NCI-H526 (cell line): ENCODE measurements around the gene NIM1K.
"Not testable (repeated sequence)": the region's sequence is repeated elsewhere in the genome, so short reads cannot be mapped to it uniquely, and the experiment has no call there.

ENCODE experiments used
- DNase-seq, 2 experiments: peaks; one replicate each; lab custom pipeline; 2025; lab: John Stamatoyannopoulos, UW

NIM1K gene

DNA sequence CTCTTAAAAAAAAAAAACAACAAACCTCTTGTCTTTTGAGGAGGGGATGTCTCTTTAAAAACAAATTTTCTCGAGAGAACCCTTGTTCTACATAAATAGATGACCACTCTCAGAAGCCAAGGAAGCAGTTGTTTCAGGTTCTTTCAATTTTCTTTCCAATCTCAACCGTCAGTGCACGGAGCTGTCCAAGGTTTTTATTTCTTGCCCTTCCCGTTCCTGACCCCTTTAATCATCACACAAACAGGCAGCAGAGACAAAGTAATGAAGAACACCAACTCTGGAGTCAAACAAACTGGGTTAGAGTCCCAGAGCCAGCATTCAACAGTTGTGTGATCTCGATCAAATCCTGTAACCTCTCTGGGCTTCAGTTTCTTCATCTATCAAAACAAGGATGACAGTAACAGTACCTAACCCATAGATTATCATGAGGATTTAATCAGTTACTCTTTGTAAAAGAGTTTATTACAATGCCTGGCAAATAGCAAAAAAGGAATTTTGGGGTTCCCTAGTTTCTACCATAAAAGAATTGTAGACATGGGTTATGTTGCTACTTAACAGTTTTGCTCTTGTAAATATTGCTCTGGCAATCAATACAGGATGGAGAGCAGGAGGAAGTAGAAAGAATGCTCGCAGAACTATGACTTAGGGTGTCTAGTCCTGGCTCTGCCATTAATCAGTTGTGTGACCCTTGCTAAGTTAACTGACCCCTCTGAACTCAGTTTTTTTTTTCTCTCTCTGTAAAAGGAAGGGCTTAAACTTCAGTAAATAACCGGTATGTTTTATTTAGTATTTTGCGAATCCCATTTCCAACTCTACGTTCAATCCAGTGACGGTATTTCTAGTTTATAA lies 1.0 kb upstream of the NIM1K start:
- DNase-seq, result no peak

DNA sequence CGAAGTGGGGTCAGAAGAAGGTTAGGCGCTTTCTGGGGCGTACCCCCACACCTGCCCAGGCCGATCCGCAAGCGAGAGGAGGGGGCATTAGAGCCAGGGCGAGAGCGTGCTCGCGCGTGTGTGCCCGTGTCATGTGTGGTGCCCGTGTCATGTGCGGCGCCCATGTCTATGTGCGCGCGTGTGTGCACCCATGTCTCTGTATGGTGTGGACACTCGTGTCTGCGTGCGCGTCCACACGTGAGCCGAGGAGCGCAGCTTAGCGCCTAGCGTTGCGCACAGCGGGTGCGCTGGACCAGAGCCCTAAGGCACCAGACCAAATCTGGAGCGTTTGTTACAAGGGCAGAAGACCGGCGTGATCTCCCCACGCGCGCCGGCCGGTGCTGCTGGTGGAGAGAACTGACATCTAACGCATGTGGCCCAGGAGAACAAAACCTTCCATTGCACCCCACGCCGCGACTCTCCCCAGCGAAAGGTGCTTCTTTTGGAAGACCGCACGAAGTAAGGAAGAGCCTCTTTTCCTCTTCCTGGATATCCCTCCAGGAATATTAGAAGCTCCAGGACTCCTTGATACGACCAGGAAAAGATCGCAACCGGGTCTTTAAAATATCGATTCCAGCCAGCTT lies 644 bp downstream of the NIM1K start:
- peak in 1 of 2 experiments; percentile 56 for DNase-seq

DNA sequence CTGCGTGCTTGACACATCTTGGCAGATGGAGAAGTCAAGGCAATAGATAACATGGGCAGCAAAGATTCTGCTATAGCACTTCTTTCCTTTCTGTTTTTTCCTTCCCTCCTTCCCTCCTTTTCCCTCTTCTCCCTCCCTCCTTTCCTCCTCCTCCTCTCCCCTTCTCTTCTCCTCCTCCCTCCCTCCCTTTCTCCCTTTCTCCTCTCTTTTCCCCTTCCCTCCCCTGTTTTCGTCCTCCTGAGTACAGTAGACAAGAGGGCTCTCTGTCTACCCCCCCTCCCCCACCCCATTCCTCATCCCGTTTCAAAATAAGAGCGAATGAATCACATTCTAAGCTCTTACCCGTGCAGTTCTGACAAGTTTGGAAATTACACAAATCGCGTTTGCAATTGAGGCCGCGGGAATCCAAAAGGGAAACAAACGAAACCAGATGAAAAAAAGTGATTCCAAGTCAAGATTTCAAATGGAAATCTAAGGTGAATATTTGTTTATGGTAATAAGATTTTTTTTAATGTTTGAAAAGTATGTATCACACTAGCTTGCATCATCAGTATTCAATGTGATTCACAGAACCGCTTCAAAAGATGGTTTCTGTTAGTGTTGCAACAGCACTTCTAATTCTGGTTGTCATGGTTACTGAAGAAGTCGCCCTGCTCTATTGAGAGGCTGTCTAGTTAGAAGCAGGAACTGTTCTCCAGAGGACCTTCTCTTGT lies 1.3 kb downstream of the NIM1K start:
- DNase-seq, result peak in 1 of 2 experiments; percentile 37

DNA sequence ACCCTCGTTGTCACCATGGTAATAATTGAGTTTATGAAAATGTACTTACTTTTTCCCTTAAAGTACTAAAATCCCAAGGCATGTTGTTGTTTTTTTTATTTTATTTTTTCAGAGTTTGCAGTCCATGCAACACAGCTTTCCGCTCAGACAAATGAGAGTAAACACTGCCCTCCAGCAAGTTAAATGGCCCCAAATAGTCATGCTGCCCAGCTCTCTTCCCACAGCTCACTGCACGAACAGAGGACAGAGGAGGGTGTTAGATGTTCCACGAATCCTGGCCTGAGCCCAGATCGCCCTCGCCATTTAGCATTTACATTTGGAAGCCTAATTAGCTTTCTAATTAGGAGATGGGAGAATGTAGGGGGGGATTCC lies 1.9 kb downstream of the NIM1K start:
- DNase-seq, result peak in 1 of 2 experiments; percentile 31

DNA sequence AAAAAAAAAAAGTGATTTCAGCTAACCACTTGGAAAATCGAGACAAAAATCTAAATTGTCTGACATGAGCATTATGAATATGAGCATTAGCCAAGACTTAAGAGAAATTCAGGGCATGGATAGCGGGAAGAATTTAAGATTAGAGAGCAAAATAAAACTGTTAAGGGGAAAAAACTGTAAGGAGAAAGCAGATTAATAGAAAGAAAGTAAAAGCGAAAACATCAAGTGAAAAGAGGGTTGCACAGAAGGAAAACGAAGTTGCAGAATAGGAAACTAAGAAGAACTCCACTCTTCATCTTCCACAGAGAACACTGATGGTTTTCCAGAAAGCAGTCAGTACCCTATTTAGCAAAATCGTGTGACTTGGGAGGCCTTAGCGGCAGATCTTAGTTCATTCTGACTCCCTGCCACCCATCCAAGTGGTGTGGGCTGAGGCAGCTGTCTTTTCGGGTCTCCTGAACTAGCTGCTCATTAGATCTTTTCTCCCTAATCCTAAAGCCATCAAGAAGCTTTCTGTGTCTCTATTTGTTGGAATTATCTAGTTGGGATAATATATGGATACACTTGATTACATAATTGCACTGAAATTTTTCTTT lies 3.7 kb downstream of the NIM1K start:
- DNase-seq, result no peak

DNA sequence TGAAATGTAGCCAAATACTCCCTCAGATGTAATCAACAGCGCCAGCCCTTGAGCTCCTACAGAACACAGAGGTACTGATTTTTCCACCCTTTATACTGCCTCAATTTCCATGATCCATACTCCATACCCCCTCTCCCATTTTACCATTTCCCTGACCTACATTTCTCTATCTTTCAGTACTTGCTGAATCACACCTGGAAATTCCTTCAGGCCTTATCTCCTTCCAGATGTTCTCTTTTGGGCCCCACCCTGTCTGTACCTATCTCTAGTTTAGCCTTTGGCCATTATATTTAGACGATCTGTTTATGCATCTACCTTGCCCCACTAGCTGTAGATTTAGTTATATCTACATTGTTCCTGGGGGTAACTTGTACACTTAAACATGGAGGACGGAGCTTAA lies 5.5 kb downstream of the NIM1K start:
- no peak for DNase-seq

DNA sequence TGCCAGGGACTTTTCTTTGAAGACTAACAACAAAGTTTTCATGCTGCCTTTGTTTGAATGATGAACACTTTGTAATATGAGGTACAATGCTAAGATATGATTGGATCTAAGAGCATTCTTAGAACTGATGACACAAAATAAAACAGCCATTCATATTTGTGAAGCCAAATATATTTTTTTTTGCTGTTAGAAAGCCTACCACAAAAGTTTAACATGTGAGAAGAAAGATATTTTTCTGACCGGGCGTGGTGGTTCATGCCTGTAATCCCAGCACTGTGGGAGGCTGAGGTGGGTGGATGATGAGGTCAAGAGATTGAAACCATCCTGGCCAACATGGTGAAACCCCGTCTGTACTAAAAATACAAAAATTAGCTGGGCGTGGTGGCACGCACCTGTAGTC lies 9.4 kb downstream of the NIM1K start:
- DNase-seq, result not testable (repeated sequence)

DNA sequence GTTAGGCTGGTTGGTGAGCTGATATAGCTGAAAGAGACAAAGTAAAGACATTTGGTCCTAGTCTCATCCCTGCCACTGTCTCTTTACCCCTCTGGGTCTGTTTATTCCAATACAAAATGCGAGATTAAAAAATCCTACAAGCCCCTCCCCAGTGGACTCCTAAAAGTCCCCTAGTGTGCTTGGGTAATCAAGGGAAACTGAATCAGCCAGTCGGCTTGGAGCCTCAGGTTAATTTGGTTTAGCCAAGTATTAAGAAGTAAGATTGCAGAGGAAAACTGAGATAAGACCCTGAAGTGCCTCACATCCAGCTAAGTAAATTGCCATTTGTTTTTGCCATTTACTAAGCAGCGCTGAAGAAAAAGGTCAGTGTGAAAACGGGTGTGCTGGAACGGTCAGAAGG lies 10.4 kb downstream of the NIM1K start:
- no peak for DNase-seq

DNA sequence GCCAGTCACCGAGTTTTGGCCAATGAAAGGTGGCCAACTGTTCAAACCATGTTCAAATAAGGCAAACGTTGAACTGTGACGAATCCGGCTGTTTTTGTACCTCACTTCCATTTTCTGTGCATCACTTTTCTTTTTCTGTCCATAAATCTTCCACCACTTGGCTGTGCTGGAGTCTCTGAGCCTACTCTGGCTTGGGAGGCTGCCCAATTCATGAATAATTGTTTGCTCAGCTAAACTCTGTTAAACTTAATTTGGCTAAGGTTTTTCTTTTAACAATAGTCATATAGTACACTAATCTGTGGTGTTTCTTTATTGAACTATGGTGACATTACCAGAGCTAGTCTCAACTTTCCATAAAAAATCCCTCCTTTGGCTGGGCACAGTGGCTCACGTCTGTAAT lies 11.3 kb downstream of the NIM1K start:
- DNase-seq, result no peak

DNA sequence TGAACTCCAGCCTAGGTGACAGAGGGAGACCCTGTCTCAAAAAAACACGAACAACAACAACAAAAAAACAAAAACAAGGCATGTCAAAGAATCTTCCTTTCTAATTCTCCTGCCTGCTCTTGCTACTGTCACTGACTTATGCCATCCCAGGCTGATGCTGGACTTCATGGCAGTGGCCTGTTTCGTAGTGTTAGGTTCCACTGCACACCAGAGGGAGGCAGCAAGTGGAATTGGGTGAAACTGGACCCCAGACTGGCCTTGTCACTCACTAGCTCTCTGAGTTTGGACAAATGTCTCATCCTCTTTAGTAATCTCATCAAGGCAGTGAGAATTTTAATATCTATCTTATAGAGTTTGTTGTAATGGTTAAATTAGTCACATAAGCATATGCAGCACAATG lies 12.9 kb downstream of the NIM1K start:
- DNase-seq, result no peak

DNA sequence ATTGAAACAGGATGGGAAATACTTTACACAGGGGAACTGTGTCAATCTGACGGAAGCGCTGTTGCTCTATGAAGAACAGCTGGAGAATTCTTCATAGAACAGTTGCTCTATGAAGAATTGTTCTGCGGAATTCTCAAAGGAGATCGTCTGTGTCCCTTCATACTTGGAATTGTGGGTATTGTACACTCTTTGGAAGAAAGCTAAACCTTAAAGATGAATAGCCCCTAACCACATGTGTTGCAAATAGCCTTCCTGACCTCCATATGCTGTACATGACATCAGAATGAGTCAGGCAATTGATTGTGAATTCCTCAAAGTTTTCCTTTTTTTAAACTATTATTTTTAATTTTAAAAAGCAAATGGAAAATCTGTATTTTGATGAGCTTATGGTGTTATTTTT lies 15.6 kb downstream of the NIM1K start:
- no peak for DNase-seq

DNA sequence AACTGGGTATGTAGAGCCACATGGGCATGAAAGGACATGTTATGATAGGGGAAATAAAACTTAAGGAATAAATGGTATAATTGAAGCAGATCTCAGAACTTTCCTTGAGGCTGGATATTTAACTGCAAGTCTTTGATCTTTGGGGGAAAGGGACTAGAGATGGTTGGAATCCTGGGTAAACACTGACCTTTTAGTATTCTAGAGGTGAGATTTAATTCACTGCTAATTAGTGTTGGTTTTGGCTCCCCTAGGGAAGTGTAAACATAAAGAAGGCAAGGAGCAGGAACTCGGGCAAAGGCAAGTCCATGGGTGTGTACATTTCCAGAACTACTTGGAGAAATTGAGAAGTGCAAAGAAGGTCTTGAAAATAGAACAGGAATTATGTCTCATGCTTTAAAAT lies 16.6 kb downstream of the NIM1K start:
- DNase-seq, result no peak

DNA sequence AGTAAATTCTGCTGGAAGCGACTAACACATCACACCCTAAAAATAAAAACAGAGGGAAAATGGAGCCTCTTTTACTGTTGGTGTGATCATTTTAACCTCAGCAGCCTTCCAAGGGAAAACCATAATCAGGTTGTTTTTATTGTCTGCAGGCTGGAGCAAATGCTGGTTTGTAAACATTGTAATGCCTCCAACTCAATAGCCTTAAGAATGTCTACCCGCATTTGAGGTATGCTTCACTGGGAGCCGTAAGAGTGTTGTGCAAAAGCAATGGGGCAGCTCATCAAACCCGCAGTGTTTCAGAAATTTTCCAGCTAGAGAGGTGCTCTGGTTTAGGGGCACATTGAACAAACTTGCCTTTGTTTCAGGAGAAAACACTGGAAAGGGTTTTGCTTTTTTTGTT lies 17.0 kb downstream of the NIM1K start:
- no peak for DNase-seq

DNA sequence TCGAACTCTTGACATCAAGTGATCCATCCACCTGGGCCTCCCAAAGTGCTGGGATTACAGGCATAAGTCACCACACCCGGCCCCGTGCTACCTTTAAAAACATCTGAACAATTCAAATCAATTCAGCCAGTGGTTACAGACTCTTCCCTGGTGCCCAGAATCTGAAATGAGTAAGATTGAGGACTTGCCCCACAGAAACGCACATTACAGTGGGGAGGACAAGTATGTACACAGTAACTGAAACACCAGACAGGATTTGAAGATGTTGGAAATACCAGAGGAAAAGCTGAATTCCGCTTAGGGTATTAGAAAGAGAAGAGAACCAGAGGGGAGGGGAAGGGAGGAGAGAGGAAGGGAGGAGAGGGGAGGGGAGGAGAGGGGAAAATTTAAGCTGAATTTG lies 17.8 kb downstream of the NIM1K start:
- no peak for DNase-seq

DNA sequence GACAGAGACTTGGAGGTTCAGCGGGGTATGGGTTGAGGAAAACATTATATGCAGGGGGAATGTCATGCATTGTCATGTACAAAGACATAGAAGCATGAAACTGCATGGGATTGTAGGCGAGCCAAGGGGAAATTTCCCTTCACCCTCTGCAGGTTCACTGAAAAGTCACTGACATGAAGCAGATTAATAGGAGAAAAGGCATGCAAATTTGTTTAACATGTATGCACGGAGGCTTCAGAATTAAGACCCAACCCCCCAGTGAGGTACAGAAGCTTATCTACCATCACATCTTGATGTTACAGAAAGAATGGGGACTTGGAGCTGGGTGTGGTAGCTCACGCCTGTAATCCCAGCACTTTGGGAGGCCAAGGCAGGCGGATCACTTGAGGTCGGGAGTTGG lies 18.5 kb downstream of the NIM1K start:
- DNase-seq, result peak; percentile 39 to 60

DNA sequence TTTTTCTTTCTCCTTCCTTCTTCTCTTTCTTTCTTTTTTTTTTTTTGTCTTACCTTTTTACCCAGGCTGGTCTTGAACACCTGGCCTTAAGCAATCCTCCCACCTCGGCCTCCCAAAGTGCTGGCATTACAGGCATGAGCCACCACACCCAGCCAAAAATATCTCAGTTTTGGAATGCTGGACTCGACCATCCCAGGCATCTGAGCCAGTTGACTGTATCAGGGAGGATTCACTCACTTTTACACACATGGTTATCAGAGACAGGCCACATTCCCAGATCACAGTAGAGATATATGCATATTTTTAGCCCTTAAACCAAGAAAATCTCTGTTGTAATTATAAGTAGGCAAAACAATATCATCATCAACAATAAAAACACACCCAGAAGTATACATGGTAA lies 21.9 kb downstream of the NIM1K start:
- no peak for DNase-seq

DNA sequence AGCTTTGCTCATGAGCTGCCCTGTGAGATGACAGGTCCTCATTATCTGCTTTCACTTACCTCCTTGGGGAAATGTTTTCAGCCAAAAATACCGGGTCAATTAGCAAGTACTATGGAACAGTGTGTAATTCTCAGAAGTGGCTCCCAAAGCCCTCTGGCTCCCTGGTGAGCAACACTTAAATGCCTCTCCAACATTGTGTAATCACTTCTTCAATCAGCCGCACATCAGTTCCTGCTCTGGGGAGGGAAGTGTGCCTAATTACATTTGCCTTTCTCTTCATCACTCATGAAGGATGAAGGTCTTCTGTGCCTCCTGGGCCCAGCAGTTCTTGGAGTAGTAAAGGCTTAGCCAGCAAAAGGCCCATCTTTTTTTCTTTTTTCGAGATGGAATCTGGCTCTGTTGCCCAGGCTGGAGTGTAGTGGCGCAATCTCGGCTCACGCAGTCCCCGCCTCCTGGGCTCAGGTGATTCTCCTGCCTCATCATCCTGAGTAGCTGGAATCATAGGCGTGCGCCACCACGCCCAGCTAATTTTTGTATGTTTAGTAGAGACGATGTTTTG lies 23.1 kb downstream of the NIM1K start:
- no peak for DNase-seq

DNA sequence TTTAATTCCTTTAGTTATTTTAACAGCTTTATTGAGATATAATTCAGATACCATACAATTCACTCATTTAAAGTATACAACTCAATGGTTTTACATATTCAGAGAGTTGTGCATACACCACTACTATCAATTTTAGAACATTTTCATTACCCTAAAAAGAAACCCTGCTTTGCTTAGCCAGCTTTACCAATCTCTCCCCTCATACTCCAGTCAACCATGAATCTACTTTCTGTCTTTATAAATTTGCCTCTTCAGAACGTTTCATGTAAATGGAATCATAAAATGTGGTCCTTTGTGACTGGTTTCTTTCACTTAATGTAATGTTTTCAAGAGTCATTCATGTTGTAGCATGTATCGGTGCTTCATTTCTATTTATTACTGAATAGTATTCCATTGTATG lies 24.9 kb downstream of the NIM1K start:
- no peak for DNase-seq

DNA sequence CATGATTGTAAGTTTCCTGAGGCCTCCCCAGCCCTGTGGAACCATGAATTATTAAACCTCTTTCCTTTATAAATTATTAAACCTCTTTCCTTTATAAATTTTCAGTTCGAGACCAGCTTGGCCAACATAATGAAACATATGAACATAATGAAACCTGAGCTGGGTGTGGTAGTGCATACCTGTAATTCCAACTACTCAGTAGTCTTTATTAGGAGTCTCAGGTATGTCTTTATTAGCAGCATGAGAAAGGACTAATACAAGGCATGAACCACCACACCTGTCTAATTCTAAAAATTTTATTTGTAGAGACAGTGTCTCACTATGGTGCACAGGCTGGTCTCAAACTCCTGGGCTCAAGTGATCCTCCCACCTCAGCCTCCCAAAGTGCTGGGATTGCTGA lies 27.1 kb downstream of the NIM1K start:
- no peak for DNase-seq

DNA sequence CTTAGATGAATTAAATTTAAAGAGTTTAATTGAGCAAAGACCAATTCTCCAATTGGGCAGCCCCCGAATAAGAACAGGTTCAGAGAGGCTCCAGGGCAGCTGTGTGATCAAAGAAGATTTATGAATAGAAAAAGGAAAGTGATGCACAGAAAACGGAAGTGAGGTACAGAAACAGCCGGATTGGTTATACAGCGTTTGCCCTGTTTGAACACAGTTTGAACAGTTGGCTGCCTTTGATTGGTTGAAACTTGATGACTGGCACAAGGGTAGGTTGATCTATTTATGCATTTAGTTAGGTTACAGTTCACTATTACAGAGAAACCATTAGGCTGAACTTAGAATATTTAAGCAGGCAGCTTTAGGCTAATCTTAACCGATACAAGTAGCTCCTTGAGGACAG lies 29.5 kb downstream of the NIM1K start:
- DNase-seq, result no peak

DNA sequence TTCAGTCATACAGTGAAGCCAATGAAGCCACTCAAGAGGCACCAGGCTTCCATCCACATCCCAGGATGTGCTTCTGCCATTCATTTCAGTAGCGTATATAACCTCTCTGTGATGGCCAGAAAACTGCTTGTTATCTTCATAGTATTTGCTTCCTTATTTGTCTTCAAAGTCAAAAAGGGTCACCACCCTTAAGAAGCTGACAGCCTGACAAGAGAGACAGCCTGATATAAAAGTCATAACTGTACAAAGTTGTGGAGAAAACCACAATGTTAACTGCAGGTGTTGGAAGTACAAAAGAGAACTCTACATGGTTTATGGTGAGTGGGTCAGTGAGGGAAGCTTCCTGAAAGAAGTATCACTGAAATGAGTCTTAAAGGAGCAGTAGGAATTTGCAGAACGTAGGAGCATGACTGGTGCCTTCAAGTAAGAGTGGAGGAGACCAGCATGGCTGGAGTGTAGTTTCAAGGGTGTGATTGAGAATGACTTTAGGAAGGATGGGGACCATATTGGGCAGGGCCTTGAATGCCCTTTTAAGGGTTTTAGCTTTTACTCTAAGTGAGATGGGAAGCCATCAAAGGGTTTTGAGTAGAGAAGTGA lies 33.7 kb downstream of the NIM1K start:
- DNase-seq, result no peak

DNA sequence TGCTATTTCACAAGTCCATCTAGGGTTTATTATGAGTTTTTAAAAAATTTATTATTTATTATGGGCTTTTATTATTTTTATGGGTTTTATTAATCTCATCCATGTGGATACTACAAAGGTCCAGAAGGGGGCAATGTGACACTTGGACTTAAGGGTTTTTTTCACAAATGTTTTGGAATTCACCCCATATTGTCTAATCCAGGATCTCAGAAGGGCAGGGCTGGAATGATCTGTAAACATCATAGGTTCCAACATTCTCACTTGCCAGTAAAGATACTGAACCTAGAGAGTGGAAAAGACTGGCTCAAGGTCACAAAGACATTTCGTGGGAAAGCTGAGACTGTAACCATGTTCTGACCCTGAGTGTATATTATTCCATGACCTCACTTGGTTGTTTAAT lies 35.6 kb downstream of the NIM1K start:
- peak; percentile 13 to 65 for DNase-seq
